DMS 273 (cell line): ENCODE measurements around the gene LRRIQ3.
A peak's percentile ranks its signal among the peaks of the same experiment; 100 is the strongest.
"Not testable (repeated sequence)": the region's sequence is repeated elsewhere in the genome, so short reads cannot be mapped to it uniquely, and the experiment has no call there.

Experiments used
- DNase-seq: peaks from one replicate; lab custom pipeline; 2025; ENCODE audit not compliant: unreplicated experiment; lab: John Stamatoyannopoulos, UW

LRRIQ3 gene

GRCh38 chr1:74197657-74198552 is at the start of gene LRRIQ3, which contains the start of gene FPGT:
TSS of gene LRRIQ3 (minus strand) at chr1:74198176. CDS start at chr1:74183684, 14,492 bp downstream.
TSS of gene FPGT (plus strand) at chr1:74198242. CDS start at chr1:74198279, 37 bp downstream.
- DNase-seq: peak; percentile 98

- no peak for DNase-seq
Observed at GRCh38 chr1:74246315-74246714, 48.3 kb upstream of the LRRIQ3 start.

GRCh38 chr1:74245168-74245772 is 47.3 kb upstream of the LRRIQ3 start:
- no peak for DNase-seq

GRCh38 chr1:74237787-74238186 is 39.8 kb upstream of the LRRIQ3 start:
- no peak for DNase-seq

GRCh38 chr1:74237035-74237434 is 39.1 kb upstream of the LRRIQ3 start:
- DNase-seq: no peak

- DNase-seq: no peak
Observed at GRCh38 chr1:74236440-74236839, 38.5 kb upstream of the LRRIQ3 start.

GRCh38 chr1:74235153-74235552 is 37.2 kb upstream of the LRRIQ3 start, which contains the start of gene TNNI3K:
TSS of gene TNNI3K (plus strand) at chr1:74235387. CDS start at chr1:74235452, 65 bp downstream.
- DNase-seq: no peak

- no peak for DNase-seq
Observed at GRCh38 chr1:74223453-74223852, 25.5 kb upstream of the LRRIQ3 start.

GRCh38 chr1:74222701-74223100 is 24.7 kb upstream of the LRRIQ3 start:
- DNase-seq: no peak

- DNase-seq: peak; percentile 36
Observed at GRCh38 chr1:74215229-74215628, 17.3 kb upstream of the LRRIQ3 start.

GRCh38 chr1:74205266-74205665 is 7.3 kb upstream of the LRRIQ3 start:
- DNase-seq: no peak

GRCh38 chr1:74199504-74199903 is 1.5 kb upstream of the LRRIQ3 start:
- no peak for DNase-seq

- DNase-seq: no peak
Observed at GRCh38 chr1:74197255-74197654, 721 bp downstream of the LRRIQ3 start.

GRCh38 chr1:74195339-74195738 is 2.6 kb downstream of the LRRIQ3 start:
- no peak for DNase-seq

GRCh38 chr1:74193908-74194307 is 4.1 kb downstream of the LRRIQ3 start:
- peak; percentile 3 for DNase-seq

- DNase-seq: no peak
Observed at GRCh38 chr1:74180490-74180889, 17.5 kb downstream of the LRRIQ3 start.

- not testable (repeated sequence) for DNase-seq
Observed at GRCh38 chr1:74174423-74174822, 23.6 kb downstream of the LRRIQ3 start.

GRCh38 chr1:74162333-74162732 is 35.6 kb downstream of the LRRIQ3 start:
- DNase-seq: no peak

GRCh38 chr1:74161497-74161896 is 36.5 kb downstream of the LRRIQ3 start:
- no peak for DNase-seq

- DNase-seq: no peak
Observed at GRCh38 chr1:74160046-74160445, 37.9 kb downstream of the LRRIQ3 start.

- DNase-seq: no peak
Observed at GRCh38 chr1:74145086-74145485, 52.9 kb downstream of the LRRIQ3 start.

GRCh38 chr1:74117370-74117769 is 80.6 kb downstream of the LRRIQ3 start:
- not testable (repeated sequence) for DNase-seq
